Panc1 (cell line): ENCODE data around the gene INPP5D. TPM values are rescaled to one million over a fixed set of nuclear protein-coding genes. Genes with fewer than 3 reads are reported as not detected.

Experiments
- ATAC-seq: fragments of 200-7000 bp; cut with Tn5 transposase; 2 replicates; pipeline ENCODE4 v1.9.1; 2020; ENCODE audit warnings: mild to moderate bottlenecking, moderate library complexity
- BruUV-seq: library from RNA; stranded (reverse); fragments of 400-500 nt; replicated peaks from 2 replicates; lab custom pipeline; 2021; lab: Mats Ljungman, UMichigan
- CTCF ChIA-PET: fragments of 300-600 bp; sonication (Branson Sonifier 250); formaldehyde crosslinking; loops from one replicate; lab custom pipeline; 2022; ENCODE audit warnings: antibody characterized with exemption; lab: Charles Lee
- POLR2A ChIA-PET: fragments of 300-600 bp; sonication (Branson Sonifier 250); formaldehyde crosslinking; loops from one replicate; lab custom pipeline; 2022; ENCODE audit warnings: antibody characterized with exemption; lab: Charles Lee
- DNase-seq: peaks from one replicate; pipeline ENCODE4 v3.0.0-alpha.2; 2010; ENCODE audit warnings: low read depth, low spot score
- H3K27ac ChIP-seq: 2 replicates; pipeline ENCODE4 v1.5.1; 2011; ENCODE audit warnings: mild to moderate bottlenecking, low read length, inconsistent platforms
- H3K27me3 ChIP-seq: fragments of 200-500 bp; sonication (Bioruptor generic); 2 replicates; pipeline ENCODE4 v1.6.0; 2014; ENCODE audit warnings: low read length, inconsistent platforms; ENCODE audit not compliant: control insufficient read depth, insufficient read depth
- H3K36me3 ChIP-seq: fragments of 200-500 bp; sonication (Bioruptor generic); 2 replicates; pipeline ENCODE4 v1.5.1; 2014; ENCODE audit warnings: inconsistent platforms, mild to moderate bottlenecking, low read length, moderate library complexity; ENCODE audit not compliant: control insufficient read depth, insufficient read depth
- H3K4me1 ChIP-seq: 2 replicates; pipeline ENCODE4 v1.5.1; 2011; ENCODE audit warnings: inconsistent platforms, mild to moderate bottlenecking, low read length, moderate library complexity; ENCODE audit not compliant: control insufficient read depth, insufficient read depth
- H3K4me3 ChIP-seq, 2 experiments: 2 replicates each; pipeline ENCODE4 v1.5.1; 2011 to 2012; ENCODE audit warnings: low read depth in 2 of 2, low read length in 2 of 2, mild to moderate bottlenecking in 2 of 2, inconsistent platforms in 1 of 2, moderate library complexity in 1 of 2
- H3K9me3 ChIP-seq: fragments of 200-500 bp; sonication (Bioruptor generic); 2 replicates; pipeline ENCODE4 v1.5.1; 2014; ENCODE audit warnings: low read depth, mild to moderate bottlenecking, inconsistent platforms, low read length, moderate library complexity; ENCODE audit not compliant: control insufficient read depth, insufficient read depth
- POLR2AphosphoS5 ChIP-seq: IDR thresholded peaks from 2 replicates; pipeline ENCODE4 v1.6.1; 2012; ENCODE audit warnings: mild to moderate bottlenecking, low read depth, low read length, moderate library complexity
- REST ChIP-seq, 2 experiments: IDR thresholded peaks; 2 replicates each; pipeline ENCODE4 v1.6.1; 2011 to 2012; ENCODE audit warnings: low read depth in 2 of 2, control low read depth in 1 of 2, low read length in 1 of 2, mild to moderate bottlenecking in 1 of 2, moderate library complexity in 1 of 2; ENCODE audit not compliant: insufficient read depth in 1 of 2
- SIN3A ChIP-seq: IDR thresholded peaks from 2 replicates; pipeline ENCODE4 v1.6.1; 2012; ENCODE audit warnings: low read depth, mild to moderate bottlenecking, low read length, moderate library complexity, borderline replicate concordance; ENCODE audit not compliant: insufficient read depth
- TCF7L2 ChIP-seq: IDR thresholded peaks from 2 replicates; pipeline ENCODE4 v1.6.1; 2011; ENCODE audit warnings: mild to moderate bottlenecking, low read depth, low read length, inconsistent platforms
- in situ Hi-C: cut with HindIII; loops from 2 replicates; pipeline ENCODE4 v1.10.0; 2016; ENCODE audit warnings: low sequenced_read_pairs, low pct_unique_long_range_greater_than_20kb
- intact Hi-C: fragments of 100-400 bp; cut with micrococcal nuclease; formaldehyde crosslinking; loops from one replicate; pipeline ENCODE4 v1.10.0; 2022; ENCODE audit not compliant: unreplicated experiment
- total RNA-seq: library from RNA; stranded (reverse); gene quantifications from one replicate; pipeline ENCODE4 v1.2.1, GENCODE V29; 2021; ENCODE audit not compliant: unreplicated experiment
- TF ChIP-seq, protein P1 (sequence below): fragments of 450-650 bp; IDR thresholded peaks from 2 replicates; pipeline ENCODE4 v1.5.1; 2017; ENCODE audit warnings: mild to moderate bottlenecking

Gene INPP5D
- total RNA-seq, 1 experiment from 2014 or later: 0.39 TPM

- CTCF ChIA-PET: no interaction called here
- TF ChIP-seq, protein P1, sequence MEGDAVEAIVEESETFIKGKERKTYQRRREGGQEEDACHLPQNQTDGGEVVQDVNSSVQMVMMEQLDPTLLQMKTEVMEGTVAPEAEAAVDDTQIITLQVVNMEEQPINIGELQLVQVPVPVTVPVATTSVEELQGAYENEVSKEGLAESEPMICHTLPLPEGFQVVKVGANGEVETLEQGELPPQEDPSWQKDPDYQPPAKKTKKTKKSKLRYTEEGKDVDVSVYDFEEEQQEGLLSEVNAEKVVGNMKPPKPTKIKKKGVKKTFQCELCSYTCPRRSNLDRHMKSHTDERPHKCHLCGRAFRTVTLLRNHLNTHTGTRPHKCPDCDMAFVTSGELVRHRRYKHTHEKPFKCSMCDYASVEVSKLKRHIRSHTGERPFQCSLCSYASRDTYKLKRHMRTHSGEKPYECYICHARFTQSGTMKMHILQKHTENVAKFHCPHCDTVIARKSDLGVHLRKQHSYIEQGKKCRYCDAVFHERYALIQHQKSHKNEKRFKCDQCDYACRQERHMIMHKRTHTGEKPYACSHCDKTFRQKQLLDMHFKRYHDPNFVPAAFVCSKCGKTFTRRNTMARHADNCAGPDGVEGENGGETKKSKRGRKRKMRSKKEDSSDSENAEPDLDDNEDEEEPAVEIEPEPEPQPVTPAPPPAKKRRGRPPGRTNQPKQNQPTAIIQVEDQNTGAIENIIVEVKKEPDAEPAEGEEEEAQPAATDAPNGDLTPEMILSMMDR: no peak
- TF ChIP-seq REST (IDR thresholded peaks at IDR 0.05; ENCODE audit: insufficient read depth in 1 of 2, low read depth in 2 of 2, low read length in 1 of 2) (no peak), POLR2AphosphoS5 (no peak), TCF7L2 (no peak), SIN3A (no peak)
- DNase-seq: no peak
- no peaks in the 10 kb centered on the region for H3K36me3 ChIP-seq
- H3K27ac ChIP-seq: no peak overlapping the region
- no TSS peak for BruUV-seq
- H3K9me3 ChIP-seq: peaks cover 9% of the 10 kb centered on the region; the same call in 1 of the 2 replicates
- POLR2A ChIA-PET: no interaction called here
- intact Hi-C loops (no loop called here), in situ Hi-C loops (no loop called here)
- H3K27me3 ChIP-seq: no peaks in the 10 kb centered on the region
- H3K4me1 ChIP-seq: no peaks in the 10 kb centered on the region
- ATAC-seq: no peak
- no peak overlapping the region for H3K4me3 ChIP-seq
Measured at GRCh38 chr2:233075966-233076339, 15.8 kb downstream of the INPP5D start.

- CTCF ChIA-PET: interaction anchor here (0.6 kb wide), 1 partner anchor 170 kb away, joined by 6 read pairs; no protein-coding TSS in a partner anchor
- BruUV-seq: no TSS peak
- DNase-seq (no peak), ATAC-seq (no peak)
- Histone ChIP-seq H3K27me3 (no peaks in the 10 kb centered on the region), H3K4me1 (no peaks in the 10 kb centered on the region), H3K36me3 (no peaks in the 10 kb centered on the region), H3K9me3 (peaks cover 3% of the 10 kb centered on the region; the same call in 1 of the 2 replicates), H3K27ac (no peak overlapping the region), H3K4me3 (no peak overlapping the region)
- no peak for TF ChIP-seq SIN3A
- TF ChIP-seq TCF7L2: no peak
- TF ChIP-seq, protein P1: no peak
- no peak for TF ChIP-seq POLR2AphosphoS5
- no peak for TF ChIP-seq REST (IDR thresholded peaks at IDR 0.05; ENCODE audit: insufficient read depth in 1 of 2, low read depth in 2 of 2, low read length in 1 of 2)
- intact Hi-C loops: no loop called here
- POLR2A ChIA-PET: no interaction called here
- in situ Hi-C loops: no loop called here
Measured at GRCh38 chr2:233076749-233077148, 16.6 kb downstream of the INPP5D start.
